DND-41 (cell line): ENCODE measurements around the gene DEFB126.

Experiments
- ATAC-seq: fragments of 200-7000 bp; cut with Tn5 transposase; 3 replicates; pipeline ENCODE4 v1.9.1; 2021; ENCODE audit warnings: low read depth; ENCODE audit not compliant: insufficient read depth
- DNase-seq: peaks from one replicate; pipeline ENCODE4 v3.0.0-alpha.2; 2020
- H2AFZ ChIP-seq: 2 replicates; pipeline ENCODE4 v1.6.0; 2012; ENCODE audit warnings: low read depth, low read length
- H3K27ac ChIP-seq: 2 replicates; pipeline ENCODE4 v1.5.1; 2012; ENCODE audit warnings: low read length, inconsistent platforms
- H3K27me3 ChIP-seq: fragments of 200-600 bp; sonication (generic); 2 replicates; pipeline ENCODE4 v1.6.0; 2012; ENCODE audit warnings: low read length, mild to moderate bottlenecking, inconsistent platforms; ENCODE audit not compliant: insufficient read depth, poor library complexity
- H3K36me3 ChIP-seq: 2 replicates; pipeline ENCODE4 v1.5.1; 2012; ENCODE audit warnings: low read length, inconsistent platforms; ENCODE audit not compliant: insufficient read depth
- H3K4me1 ChIP-seq: 2 replicates; pipeline ENCODE4 v1.5.1; 2012; ENCODE audit warnings: mild to moderate bottlenecking, low read length; ENCODE audit not compliant: insufficient read depth
- H3K4me2 ChIP-seq: 2 replicates; pipeline ENCODE4 v1.6.0; 2012; ENCODE audit warnings: mild to moderate bottlenecking, moderate library complexity, low read length, inconsistent platforms; ENCODE audit not compliant: insufficient read depth
- H3K4me3 ChIP-seq, 2 experiments: fragments of 200-600 bp in 1 of 2; shearing (Covaris generic) in 1 of 2; 2 replicates each; pipeline ENCODE4 v1.5.1; 2012 to 2016; ENCODE audit warnings: inconsistent platforms in 2 of 2, low read length in 2 of 2, mild to moderate bottlenecking in 2 of 2, low read depth in 1 of 2, moderate library complexity in 1 of 2
- H3K79me2 ChIP-seq: 2 replicates; pipeline ENCODE4 v1.6.0; 2012; ENCODE audit warnings: low read length, inconsistent platforms; ENCODE audit not compliant: insufficient read depth
- H3K9ac ChIP-seq: 2 replicates; pipeline ENCODE4 v1.6.0; 2012; ENCODE audit warnings: low read depth, mild to moderate bottlenecking, inconsistent platforms, low read length, moderate library complexity
- H3K9me3 ChIP-seq: 2 replicates; pipeline ENCODE4 v1.5.1; 2012; ENCODE audit warnings: low read length, moderate library complexity, mild to moderate bottlenecking, inconsistent platforms; ENCODE audit not compliant: insufficient read depth, severe bottlenecking
- H4K20me1 ChIP-seq: 2 replicates; pipeline ENCODE4 v1.6.0; 2012; ENCODE audit warnings: low read length; ENCODE audit not compliant: insufficient read depth
- CTCF ChIP-seq: IDR thresholded peaks from 2 replicates; pipeline ENCODE4 v1.5.1; 2012; ENCODE audit warnings: borderline replicate concordance, low read length, moderate library complexity, mild to moderate bottlenecking; ENCODE audit not compliant: poor library complexity, severe bottlenecking; ENCODE audit errors: extremely low read depth
- EZH2 ChIP-seq: IDR thresholded peaks from 3 replicates; pipeline ENCODE4 v1.6.1; 2012; ENCODE audit warnings: borderline replicate concordance, low read depth, mild to moderate bottlenecking, moderate library complexity, low read length, inconsistent platforms; ENCODE audit not compliant: severe bottlenecking

Gene DEFB126

GRCh38 chr20:137668-138490 is 4.5 kb upstream of the DEFB126 start:
- DNase-seq (peak; percentile 36), ATAC-seq (peak; percentile 54; the same call in 1 of the 3 replicates)
- H3K27me3 ChIP-seq = peaks cover 8% of the 10 kb centered on the region
- no peaks in the 10 kb centered on the region for H4K20me1 ChIP-seq
- no peaks in the 10 kb centered on the region for H3K9me3 ChIP-seq
- TF ChIP-seq EZH2 (no peak), CTCF (peak; percentile 76)
- H3K36me3 ChIP-seq = no peaks in the 10 kb centered on the region
- H3K79me2 ChIP-seq = no peaks in the 10 kb centered on the region
- H3K4me2 ChIP-seq = no peak overlapping the region
- H3K9ac ChIP-seq = no peak overlapping the region
- H2AFZ ChIP-seq = peak overlapping the region; percentile 42; the same call in 1 of the 2 replicates
- no peak overlapping the region for H3K4me3 ChIP-seq
- no peak overlapping the region for H3K27ac ChIP-seq
- no peaks in the 10 kb centered on the region for H3K4me1 ChIP-seq

- Histone ChIP-seq H3K79me2 (no peaks in the 10 kb centered on the region), H3K4me2 (no peak overlapping the region), H4K20me1 (no peaks in the 10 kb centered on the region), H3K4me1 (no peaks in the 10 kb centered on the region), H3K27ac (no peak overlapping the region), H3K36me3 (no peaks in the 10 kb centered on the region), H3K9me3 (no peaks in the 10 kb centered on the region), H3K4me3 (no peak overlapping the region), H2AFZ (no peak overlapping the region), H3K9ac (no peak overlapping the region), H3K27me3 (peaks cover 39% of the 10 kb centered on the region)
- TF ChIP-seq EZH2 = no peak
- TF ChIP-seq CTCF = no peak
- ATAC-seq (no peak), DNase-seq (no peak)
Observed at GRCh38 chr20:145877-146276, 3.5 kb downstream of the DEFB126 start.

GRCh38 chr20:152131-152530 is 9.7 kb downstream of the DEFB126 start:
- DNase-seq (no peak), ATAC-seq (no peak)
- Histone ChIP-seq H3K4me3 (no peak overlapping the region), H3K4me1 (no peaks in the 10 kb centered on the region), H3K27me3 (peaks cover 6% of the 10 kb centered on the region), H2AFZ (no peak overlapping the region), H3K27ac (no peak overlapping the region), H3K36me3 (no peaks in the 10 kb centered on the region), H3K4me2 (no peak overlapping the region), H3K9me3 (no peaks in the 10 kb centered on the region), H3K79me2 (no peaks in the 10 kb centered on the region), H4K20me1 (no peaks in the 10 kb centered on the region), H3K9ac (no peak overlapping the region)
- TF ChIP-seq EZH2 (no peak), CTCF (no peak)
